Right hindlimb (tissue), 1 donor: ENCODE measurements around the gene NAA40.

Experiments
- DNase-seq: peaks from one replicate; pipeline ENCODE4 v3.0.0-alpha.2; 2018

NAA40 gene

DNA sequence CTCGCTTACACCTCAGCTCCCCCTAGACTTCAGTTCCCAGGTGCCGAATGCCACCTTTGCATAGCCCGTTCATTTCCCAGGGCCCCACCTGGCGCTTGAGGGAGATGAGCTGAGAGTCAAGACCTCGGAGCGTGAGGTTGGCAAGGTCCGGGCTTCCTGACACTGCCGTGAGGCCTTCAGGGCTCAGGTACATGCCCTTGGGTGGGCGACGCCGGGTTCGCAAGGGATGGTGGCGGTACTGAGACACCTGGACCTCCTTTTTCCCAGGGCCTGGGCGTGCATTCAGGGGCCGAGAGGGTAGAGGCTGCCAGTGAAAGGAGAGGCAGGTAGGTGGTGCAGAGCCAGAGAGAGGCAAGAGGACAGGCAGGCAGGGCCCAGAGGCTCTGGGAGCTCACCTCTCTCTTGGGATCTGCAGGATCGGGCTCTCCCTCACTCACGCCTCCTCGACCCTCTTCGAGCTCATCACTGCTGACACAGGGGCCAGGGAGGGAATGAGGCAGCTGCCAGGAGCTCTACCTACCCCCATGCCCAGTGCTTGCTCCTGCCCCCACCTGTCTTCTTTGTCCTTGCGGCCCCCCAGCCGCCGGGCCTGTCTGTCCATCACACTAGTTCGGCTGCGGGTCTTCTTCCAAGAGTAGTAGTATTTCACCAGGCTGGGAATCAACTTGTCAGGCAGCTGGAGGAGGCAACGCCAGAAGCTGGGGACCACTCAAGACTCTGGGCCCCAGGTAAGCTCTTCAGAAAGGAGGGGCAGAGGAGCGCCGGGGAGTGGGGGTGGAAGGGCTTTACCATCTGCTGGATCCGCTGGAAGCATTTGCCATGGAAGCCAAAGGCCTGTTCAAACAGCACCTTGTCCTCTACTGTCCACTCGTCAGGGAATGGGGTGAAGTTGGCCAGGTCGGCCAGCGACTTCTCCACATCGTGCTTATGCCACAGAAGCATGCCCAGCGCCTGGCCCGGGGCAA is 24.7 kb upstream of the NAA40 start:
- no peak for DNase-seq

DNA sequence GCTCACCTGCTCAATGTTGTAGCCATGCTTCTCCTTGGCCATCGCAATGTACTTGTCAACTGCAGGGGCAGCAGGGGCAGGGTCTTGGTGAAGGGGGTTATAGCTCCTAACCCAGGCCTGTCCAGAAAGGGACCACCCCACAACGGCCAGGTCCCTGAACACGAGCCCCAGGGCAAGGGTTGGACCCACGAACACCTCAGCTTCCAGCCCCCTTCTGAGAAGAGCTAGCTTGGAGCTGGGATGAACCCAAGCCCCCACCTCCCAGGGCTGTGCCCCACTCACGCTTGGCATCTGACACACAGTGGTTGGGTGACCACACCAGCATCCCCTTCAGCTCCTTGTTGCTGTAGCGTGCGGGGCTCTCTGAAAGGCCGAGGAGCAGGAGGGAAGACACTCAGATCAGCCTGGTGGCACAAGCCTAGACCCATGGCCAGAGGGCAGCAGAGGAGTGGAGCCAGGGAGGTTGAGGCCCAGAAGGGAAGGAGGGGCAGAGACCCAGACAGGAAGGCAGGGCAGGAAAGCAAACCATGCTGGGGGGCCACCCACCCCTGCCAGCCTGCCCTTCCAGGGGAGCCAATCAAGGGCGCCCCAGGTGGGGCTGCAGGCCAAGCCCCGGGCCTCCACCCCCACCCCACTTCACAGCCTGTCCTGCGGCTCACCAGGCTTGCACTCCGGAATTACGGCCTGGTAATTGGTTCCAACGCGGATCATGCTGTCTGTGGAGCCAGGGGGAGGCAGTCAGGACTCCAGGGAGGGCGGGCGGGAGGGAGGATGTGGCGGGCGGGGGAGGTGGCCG is 23.7 kb upstream of the NAA40 start:
- DNase-seq: peak; percentile 51

DNA sequence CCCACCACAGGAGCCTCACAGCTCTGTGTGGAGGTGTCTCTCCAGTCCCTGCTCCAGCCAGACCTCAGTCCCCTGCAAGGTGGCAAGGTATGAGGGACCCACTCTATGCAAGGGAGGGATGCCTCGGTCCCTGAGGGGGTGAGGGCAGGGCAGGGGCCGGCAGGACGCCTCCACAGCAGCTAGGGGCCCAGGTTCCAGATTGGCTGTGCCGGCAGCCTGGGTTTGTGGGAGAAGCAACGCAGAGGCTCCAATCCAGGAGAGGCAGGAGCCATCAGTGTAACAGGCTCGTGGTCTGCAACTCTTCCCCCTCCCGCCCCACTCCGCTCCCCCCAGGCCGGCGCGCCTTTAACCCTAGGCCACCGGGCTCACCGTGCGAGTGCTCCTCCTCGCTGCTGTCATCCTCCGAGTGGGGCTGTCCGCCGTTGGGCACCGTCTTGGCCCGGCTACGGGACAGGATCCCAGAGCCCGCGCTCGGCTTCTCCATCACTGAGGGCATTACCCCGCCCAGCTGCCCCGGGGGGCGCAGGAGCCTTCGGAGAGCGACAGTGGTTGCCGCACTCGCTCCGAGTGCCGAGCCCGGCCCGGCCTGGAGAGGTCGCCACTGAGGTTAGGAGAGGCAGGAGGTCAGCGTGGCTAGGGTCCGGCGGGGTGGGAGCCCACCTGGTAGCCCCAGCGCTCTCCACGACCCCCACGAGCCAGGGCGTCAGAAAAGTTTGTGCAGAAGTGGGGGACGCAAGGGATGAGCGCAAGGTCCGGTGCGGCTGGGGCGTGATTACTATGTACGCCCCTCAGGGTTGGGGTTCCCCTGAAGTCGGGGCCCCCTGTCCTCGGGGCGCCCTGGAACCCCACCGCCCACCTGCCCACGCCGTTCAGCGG is 22.6 kb upstream of the NAA40 start:
- peak; percentile 76 for DNase-seq

DNA sequence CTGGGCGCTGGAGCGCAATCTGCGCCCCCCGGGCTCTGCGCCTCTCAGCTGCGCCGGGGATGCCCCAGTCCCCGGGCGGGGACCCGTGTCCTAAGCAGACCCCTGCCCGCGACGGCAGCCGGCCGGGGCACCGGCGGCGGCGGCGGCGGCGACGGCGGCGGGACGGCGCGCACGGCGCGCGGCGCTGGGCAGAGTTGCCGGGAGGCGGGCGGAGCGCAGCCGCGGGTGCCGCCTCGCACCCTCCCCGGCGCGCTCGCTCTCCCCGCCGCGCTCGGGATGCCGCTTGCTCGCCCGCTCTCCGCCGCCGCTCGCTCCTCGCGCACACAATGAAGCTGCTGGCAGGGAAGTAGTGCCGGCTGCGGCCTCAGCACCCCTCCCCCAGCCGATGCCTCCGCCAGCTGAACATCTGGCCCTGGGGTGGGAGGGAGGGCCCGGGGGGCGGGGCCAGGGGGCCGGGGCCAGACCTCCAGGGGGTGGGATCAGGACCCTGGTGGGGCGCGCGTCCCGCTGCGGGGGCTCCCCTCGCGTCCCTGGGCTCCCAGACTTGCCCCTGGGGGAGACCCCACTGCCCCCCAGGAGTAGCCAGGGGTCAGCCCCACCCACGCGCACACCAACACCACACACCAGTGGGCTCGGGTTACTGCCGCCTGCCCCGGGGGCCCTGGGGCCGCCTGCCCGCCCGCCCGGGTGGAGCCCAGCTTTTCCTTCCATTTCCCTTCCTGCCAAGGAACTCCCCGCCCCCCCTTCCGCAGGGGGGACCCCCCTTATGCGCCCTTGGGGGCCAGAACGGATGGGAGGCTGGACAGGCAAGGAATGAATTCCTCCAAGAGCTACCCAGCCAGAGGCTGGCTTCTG is 21.7 kb upstream of the NAA40 start, which contains the start of gene RCOR2:
TSS of gene RCOR2 (minus strand) at position 328 of the 855 bp plus-strand sequence. CDS start 708 bp downstream, outside the sequence.
- DNase-seq: peak; percentile 93

DNA sequence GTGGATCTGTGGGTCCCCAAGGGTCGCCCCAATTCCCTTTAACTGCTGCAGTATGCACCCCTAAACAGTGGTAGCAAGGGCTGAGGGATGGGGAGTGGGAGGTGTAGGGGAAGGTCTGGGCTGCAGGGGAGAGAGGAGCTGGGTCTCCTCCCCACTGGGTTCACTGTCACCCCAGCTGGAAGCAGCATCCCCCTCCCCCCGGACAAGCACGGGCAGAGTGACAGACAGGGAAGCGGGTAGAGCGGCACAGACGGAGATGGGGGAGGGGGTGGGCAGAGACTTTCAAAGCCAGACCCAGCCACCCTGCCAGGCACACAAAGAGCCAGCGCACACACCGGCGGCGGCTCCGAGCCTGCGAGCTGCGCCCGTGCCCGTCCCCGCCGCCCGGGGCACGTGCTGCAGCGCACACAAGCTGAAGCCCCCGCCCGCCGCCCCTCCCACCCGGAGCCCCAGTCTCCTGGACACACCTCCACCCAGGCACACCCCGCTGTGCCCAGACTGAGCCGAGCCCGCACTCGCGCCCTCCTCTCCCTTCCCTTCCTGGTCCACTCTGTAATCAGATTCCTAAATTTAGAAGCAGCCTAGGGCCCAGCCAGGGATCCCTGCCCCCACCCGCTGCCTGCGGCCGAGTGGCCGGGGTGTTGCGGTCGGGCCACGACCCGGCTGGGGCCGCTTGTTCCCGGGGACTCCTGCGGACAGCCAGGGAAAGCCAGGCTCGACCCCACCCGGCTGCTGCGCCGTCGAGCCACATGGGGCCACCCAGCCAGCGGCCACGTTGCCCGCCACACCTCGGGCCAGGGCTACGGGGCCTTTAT is 20.9 kb upstream of the NAA40 start:
- peak; percentile 90 for DNase-seq

DNA sequence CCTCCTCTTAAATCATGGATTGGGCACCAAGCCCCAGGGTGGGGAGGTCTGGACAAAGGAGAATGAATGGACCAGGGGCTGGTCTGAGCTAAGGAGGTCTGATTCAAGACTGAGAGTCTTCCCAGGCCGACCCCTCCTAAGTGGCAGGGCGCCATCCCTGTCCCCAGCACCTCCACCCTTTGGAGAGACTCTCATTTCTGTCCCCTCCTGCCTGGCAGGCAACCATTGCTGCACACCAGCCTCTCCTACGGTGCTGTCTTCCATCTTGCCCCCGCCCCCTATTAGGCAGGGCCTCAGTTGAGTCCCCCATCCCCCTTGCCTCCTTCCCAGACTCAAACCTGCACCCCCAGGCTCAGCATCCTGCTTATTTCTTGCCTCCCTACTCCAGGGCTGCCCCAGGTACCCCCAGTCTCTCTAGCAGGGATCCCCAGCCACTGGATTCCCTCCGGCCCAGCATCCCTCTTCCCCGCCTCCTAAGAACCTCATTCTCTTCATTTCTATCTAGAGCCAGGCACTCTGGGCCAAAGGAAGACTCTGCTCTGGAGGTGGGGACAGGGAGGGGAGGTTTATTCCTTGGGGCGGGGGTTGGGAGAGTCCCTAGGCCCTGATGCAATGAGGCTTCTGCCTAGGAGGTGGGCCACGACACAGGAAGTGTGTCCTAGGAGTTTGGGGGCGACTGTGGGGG is 20.2 kb upstream of the NAA40 start:
- peak; percentile 81 for DNase-seq

DNA sequence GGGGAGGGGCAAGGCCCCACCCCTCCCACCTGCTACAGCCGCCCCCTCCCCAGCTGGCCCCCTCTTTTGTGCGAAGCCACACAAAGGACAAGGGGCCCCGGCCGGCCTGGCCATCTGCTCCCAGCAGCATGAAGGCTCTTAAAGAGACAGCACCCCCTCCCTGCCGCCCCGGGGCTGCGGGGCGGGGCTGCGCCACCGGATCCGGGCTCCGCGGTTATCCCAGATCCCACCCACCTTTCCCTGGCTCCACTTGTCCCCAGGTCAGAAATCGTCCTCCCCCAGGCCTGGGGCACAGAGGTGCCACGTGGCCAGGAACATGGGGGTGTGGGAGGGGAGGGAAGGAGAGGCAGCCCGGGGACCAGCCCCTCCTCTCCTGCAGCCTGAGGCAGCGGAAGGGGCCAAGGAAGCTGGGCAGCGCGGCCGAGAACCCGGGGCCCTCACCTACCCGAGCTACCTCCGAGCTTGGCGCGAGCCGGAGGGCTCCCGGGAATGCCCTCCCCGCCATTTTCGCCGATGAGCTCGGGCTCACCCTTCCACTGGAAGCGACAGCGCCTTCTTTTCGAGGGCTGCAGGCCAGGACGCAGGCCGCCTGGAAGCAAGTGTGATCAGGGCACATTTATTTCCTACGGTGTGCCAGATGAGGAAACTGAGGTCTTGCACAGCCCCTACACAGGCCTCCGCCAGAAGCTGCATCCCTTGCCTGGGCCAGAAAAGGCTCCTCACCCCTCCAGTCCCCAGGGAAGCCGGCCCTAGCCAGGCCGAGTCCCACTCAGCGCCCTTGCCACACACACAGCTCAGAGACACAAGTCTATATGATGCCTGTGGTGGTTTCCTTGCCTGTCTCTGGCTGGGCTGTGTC is 19.3 kb upstream of the NAA40 start:
- peak; percentile 85 for DNase-seq

DNA sequence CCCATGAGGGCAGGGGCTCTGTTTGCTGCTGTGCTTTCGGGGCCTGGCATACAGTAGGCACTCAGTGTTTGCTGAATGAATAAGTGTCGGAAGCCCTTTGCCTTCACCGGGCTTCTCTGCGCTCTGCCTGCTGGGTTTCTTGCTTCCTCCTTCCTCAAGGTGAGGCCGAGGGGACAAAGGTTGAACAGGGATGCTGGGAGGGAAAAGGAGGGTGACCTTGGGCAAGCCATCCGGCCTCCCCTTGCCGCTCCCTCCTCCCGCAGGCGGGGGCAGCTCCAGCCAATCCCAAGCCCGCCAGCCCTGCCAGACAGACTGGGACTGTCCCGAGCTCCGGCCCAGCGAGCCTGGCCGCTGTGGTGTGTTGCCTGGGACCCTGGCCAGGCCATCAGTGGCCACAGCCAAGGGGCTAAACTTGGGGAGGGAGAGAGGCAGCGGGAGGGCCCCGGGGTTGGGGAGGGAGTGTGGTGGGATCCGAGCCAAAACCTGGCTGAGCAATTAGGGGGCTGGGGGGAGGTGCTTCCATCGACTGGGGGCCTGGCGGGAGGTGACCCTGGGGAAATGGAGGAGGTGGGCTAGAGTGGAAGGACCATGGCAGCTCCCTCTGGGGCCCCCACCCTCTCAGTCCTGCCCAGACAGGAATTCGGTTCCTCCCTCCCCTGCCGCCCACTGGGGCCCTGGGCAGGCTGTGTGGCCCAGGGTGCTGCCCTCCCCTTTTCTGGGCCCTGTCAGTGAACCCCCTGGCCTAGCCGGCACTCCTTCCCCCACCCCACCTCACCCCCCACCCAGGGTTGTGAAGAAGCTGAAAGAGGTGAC is 18.5 kb upstream of the NAA40 start:
- DNase-seq: peak; percentile 89

DNA sequence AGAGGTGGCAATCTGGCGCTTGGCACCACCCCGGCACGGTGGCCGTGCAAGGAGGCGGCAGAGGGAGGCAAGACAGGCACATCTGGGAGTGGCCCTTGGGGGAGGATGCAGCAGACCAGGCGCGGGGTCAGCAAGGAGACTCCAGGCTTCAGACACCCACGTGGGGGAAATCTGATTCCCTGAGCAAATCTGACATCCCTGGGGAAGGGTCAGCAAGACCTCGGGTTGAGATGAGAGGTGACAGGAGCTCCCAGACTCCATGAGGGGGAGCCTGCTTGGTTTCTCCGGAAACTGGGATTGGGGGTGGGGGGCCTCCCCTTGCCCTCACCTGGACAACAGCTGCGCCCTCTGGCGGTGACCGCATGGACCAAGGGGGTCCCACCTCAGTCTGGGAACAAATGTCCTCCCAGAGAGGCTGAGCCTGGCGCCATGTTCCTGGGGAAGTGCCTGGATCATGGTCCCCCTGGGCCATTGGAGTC is 17.8 kb upstream of the NAA40 start:
- no peak for DNase-seq

DNA sequence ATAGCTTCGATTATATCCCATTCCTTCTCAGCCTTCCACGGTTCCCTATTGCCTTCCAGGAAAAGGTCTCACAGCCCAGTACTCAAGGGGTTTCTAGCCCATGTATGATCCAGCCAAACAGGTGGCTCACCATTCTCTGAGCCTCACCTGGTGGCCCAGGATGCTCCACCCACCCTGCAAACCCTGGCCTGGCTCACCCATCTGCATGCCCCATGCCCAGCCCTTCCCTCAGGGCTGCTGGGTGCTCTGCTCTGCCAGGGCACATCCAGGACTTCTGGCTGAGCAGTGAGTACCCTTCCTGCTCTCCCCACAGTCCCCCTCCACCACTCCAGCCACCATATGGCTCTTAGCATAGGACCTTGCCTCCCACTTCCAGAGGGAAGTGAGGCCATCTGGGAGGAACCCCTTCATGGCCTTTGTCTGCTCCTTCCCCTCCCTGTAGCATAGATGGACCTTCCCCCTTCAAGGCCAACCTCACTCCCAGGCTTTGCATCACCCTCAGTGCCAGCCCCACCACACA is 16.1 kb upstream of the NAA40 start:
- DNase-seq: no peak

DNA sequence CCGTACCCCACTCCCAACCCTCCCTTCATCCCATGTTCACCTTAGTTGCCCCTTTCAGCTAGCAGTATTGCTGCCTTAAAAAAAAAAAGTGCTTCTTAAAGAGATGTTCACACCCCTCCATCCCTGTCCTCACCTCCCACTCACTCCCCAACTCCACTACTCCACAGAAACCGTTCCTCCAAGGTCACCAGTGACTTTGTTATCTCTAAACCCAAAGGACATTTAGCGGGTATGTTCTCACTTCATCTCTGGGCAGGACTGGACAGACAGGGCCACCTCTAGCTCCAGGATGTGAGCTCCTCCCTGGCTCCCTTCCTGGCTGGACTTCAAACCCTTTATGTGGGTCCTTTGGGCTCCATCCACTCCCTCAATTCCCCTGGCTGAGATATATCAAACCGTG is 15.5 kb upstream of the NAA40 start:
- DNase-seq: no peak

DNA sequence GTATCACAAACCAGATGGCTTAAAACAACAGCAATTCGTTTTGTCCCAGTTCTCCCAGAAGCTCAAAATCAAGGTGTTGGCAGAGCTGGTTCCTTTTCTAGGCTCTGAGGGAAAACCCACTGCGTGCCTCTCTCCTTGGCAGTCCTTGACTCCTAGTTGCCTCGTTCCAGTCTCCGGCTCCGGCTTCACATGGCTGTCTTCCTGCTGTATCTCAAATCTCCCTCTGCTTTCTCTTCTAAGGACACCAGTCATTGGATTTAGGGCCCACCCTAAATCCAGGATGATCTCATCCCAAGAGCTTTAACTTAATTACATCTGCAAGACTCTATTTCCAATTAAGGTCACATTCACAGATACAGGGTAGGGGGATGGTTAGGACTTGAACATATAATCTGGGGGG is 9.2 kb upstream of the NAA40 start:
- DNase-seq: no peak

DNA sequence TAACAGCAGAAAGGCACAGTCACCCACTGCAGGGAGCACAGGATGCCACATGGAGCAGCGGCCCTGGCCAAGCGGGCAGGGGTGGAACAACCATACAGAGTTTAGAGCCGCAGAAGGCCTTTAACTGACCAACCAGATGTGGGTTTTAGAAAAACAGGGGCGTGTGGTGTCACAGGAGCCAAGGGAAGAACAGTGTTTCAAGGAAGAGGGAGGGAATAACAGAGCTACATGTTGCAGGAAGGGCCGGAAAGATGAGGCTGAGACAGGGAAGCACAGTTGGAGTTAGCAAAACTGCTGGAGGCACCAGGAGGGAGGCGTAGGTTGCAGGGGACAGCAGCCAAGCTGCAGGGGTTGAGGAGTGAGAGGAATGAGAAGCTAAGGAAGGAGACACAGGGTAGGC is 7.8 kb upstream of the NAA40 start:
- DNase-seq: peak; percentile 60

DNA sequence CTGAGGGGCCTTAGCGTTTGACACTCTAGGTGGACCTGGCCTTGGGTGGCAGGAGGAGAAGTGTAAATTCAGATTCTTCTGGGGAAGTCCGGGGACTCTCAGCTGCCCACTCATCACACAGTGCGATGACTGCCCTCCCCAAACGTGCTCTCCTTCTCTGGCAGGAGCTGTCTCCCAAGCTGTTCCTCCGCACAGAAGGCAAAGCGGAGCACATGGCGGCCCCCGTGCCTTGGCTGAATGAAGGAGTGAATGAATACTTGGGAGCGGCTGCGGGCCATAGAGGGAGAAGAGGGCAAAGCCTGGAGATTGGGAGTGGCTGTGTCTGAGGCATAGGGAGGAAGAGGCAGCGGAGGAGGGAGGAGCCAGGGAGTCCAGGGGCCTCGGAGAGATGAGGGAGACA is 6.9 kb upstream of the NAA40 start:
- DNase-seq: no peak

DNA sequence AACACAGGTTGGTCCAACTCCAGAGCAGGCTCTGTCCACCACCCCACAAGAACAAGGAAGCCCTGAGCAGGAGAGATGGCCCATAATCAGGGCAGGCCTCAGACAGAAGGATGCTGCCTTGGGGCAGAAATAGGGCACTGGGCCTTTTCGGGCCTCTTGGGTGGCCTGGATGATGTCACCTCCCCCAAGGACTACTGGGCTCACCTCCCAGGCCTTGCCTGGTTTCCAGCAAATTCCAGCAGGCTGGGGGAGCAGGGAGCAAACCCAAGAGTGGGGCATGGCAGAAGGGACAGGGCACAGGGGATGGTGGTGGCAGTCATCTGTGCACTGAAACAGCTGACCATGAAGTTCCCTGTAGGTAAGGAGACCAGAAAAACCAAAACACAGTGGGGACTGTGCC is 5.3 kb upstream of the NAA40 start:
- no peak for DNase-seq

DNA sequence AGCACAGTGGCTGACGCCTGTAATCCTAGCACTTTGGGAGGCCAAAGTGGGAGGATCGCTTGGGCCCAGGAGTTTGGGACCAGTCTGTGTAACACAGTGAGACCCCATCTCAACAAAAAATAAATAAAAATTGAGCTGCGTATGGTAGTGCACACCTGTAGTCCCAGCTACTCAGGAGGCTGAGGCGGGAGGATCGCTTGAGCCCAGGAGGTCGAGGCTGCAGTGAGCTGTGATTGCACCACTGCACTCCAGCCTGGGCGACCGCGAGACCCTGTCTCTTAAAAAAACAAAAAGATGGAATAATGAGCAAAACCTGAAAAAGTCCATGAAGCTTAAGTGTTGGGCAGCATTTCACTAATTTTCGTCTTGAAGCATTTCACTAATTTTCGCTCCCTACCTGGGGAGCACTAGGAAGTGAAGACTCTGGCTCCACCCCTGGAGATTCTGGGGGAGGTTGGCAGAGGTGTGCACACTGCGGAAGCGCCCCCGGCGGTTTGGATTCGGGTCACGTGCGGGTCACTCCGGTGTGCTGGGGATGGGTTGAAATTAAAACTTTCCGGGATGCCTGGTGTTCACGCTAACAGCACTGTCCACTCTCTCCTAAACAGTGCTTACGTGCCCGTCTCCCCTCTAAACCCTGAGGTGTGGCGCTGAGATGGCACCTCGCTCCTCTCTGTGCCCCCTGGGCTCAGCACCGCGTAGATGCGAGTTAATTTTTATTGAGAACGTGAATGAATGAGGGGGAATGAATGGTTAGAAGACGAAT is 906 bp upstream of the NAA40 start:
- no peak for DNase-seq

DNA sequence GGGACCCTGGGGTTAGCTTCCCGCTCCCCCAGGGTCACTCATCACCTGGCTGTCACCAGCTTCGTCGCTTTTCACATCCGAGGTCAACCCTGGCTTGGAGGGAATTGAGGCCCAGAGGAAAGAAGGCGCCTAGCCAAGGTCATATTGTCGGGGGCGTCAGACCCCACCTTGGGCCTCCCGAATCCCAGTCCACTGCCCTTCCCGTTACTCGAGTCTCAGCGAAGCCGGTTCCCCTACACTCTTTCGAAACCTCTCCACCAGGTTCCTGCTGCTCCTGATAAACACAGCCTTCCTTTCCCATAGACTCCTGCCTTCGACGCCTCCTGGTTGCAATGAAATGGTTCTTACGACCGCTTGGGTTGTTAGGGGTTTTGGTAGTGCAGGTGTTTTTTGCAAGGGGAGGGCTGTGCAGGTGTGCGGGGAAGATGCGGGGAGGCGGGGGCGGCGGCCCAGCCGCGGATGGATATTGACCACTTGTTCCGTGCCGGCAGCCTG is 642 bp downstream of the NAA40 start:
- DNase-seq: no peak
